ENCODE measurements around the gene RAB40C. TPM values are rescaled to one million over a fixed set of nuclear protein-coding genes. Genes with fewer than 3 reads are reported as not detected.

Gene RAB40C
- total RNA-seq, 8 experiments from 2014 or later: 9.3 to 23.8 (median 17.1) TPM

GRCh38 chr16:674968-675883 lies 85.4 kb downstream of the RAB40C start, which contains the start of gene RHBDL1:
RHBDL1 (plus strand) TSS chr16:675671; CDS start chr16:675791, 120 bp downstream.
- ATAC-seq (replicated peaks in 6 of 8): peak; percentile 4 to 47 (median 32)
- WGBS, 10 experiments: 0% methylated on average over 2 to 4 of the region's 73 CpGs; no CpG with 5 or more reads in 7 of the 10 experiments
- Histone ChIP-seq H3K4me1 (replicated peaks in 1 of 2) (peaks cover 16 to 20% of the 10 kb centered on the region in 2 donors), H3K4me3 (peak within 1 kb of the TSS; percentile 15 to 41 (median 27)), H3K27ac (peak within 1 kb of the TSS in 1 of 2 donors; percentile 82)
- in situ Hi-C loops (cut with MboI; ENCODE audit: low pct_unique_long_range_greater_than_20kb in 2 of 9, low sequenced_read_pairs in 9 of 9, unreplicated experiment in 9 of 9): no loop called here

GRCh38 chr16:675884-676564 lies 86.2 kb downstream of the RAB40C start:
- Histone ChIP-seq H3K27ac (peak overlapping the region in 1 of 2 donors; percentile 82), H3K4me1 (replicated peaks in 1 of 2) (peaks cover 17 to 22% of the 10 kb centered on the region in 2 donors), H3K4me3 (peak overlapping the region; percentile 15 to 41 (median 27))
- 55 to 83% methylated on average over 4 to 6 of the region's 25 CpGs; no CpG with 5 or more reads in 8 of the 10 experiments for WGBS, 10 experiments
- ATAC-seq (replicated peaks in 6 of 8): peak in 1 of 8 experiments; percentile 1
- in situ Hi-C loops (cut with MboI; ENCODE audit: low pct_unique_long_range_greater_than_20kb in 2 of 9, low sequenced_read_pairs in 9 of 9, unreplicated experiment in 9 of 9): no loop called here

- Histone ChIP-seq H3K4me3 (peak overlapping the region in 1 of 5 donors; percentile 41), H3K4me1 (replicated peaks in 1 of 2) (peaks cover 22 to 28% of the 10 kb centered on the region in 2 donors)
These were observed 86.7 kb downstream of the RAB40C start for GRCh38 chr16:676565-676902.

GRCh38 chr16:676913-677312 lies 87.0 kb downstream of the RAB40C start:
- no peak for ATAC-seq (replicated peaks in 6 of 8)
- in situ Hi-C loops (cut with MboI; ENCODE audit: low pct_unique_long_range_greater_than_20kb in 2 of 9, low sequenced_read_pairs in 9 of 9, unreplicated experiment in 9 of 9): no loop called here

More at GRCh38 chr16:676565-676902, 86.7 kb downstream of the RAB40C start:
- in situ Hi-C loops (cut with MboI; ENCODE audit: low pct_unique_long_range_greater_than_20kb in 2 of 9, low sequenced_read_pairs in 9 of 9, unreplicated experiment in 9 of 9): no loop called here
- WGBS, 10 experiments: no CpG with 5 or more reads among the region's 21 CpGs
- H3K27ac ChIP-seq: no peak overlapping the region
- ATAC-seq (replicated peaks in 6 of 8): no peak

GRCh38 chr16:677316-678190 lies 87.7 kb downstream of the RAB40C start:
- in situ Hi-C loops (cut with MboI; ENCODE audit: low pct_unique_long_range_greater_than_20kb in 2 of 9, low sequenced_read_pairs in 9 of 9, unreplicated experiment in 9 of 9): no loop called here
- H3K4me1 ChIP-seq (replicated peaks in 1 of 2): peaks cover 25 to 31% of the 10 kb centered on the region in 2 donors
- no peak overlapping the region for H3K27ac ChIP-seq
- H3K4me3 ChIP-seq: no peak overlapping the region
- ATAC-seq (replicated peaks in 6 of 8): no peak
- 85% methylated on average over 5 of the region's 57 CpGs; no CpG with 5 or more reads in 9 of the 10 experiments for WGBS, 10 experiments

More at GRCh38 chr16:676913-677312, 87.0 kb downstream of the RAB40C start:
- 70 to 96% methylated on average over 2 to 13 of the region's 23 CpGs; no CpG with 5 or more reads in 8 of the 10 experiments for WGBS, 10 experiments
- no peak overlapping the region for H3K4me3 ChIP-seq
- no peak overlapping the region for H3K27ac ChIP-seq
- peaks cover 25 to 31% of the 10 kb centered on the region in 2 donors for H3K4me1 ChIP-seq (replicated peaks in 1 of 2)

GRCh38 chr16:678209-678857 lies 88.5 kb downstream of the RAB40C start:
- no peak for ATAC-seq (replicated peaks in 6 of 8)
- Histone ChIP-seq H3K27ac (peak overlapping the region; percentile 97 to 98), H3K4me3 (no peak overlapping the region), H3K4me1 (replicated peaks in 1 of 2) (peaks cover 32 to 34% of the 10 kb centered on the region in 2 donors)
- in situ Hi-C loops (cut with MboI; ENCODE audit: low pct_unique_long_range_greater_than_20kb in 2 of 9, low sequenced_read_pairs in 9 of 9, unreplicated experiment in 9 of 9): no loop called here
- WGBS, 10 experiments: 20% methylated on average over 3 of the region's 21 CpGs; no CpG with 5 or more reads in 9 of the 10 experiments

Other genes with a start within 250 kb of the RAB40C start
- 10 to 100 TPM; 10.3 to 21.6 (median 15.9) TPM for gene AXIN1, start 237.3 kb upstream of the RAB40C start, total RNA-seq
- gene MRPL28, start 219.5 kb upstream of the RAB40C start, total RNA-seq: 100 to 1,000 TPM in 1 of 8 experiments, 10 to 100 TPM in 7; 57.8 to 117 (median 82.2) TPM
- 10 to 100 TPM; 19.2 to 82.1 (median 25.3) TPM for gene PGAP6, start 208.1 kb upstream of the RAB40C start, total RNA-seq
- 10 to 100 TPM; 24.9 to 88.9 (median 54.0) TPM for gene NME4, start 192.9 kb upstream of the RAB40C start, total RNA-seq
- 10 to 100 TPM in 6 of 8 experiments, 1 to 10 TPM in 2; 7.1 to 24.2 (median 11.8) TPM for gene DECR2, start 188.2 kb upstream of the RAB40C start, total RNA-seq
- gene RAB11FIP3, start 164.4 kb upstream of the RAB40C start, total RNA-seq: 10 to 100 TPM; 13.6 to 32.6 (median 25.2) TPM
- 10 to 100 TPM in 4 of 8 experiments, 1 to 10 TPM in 4; 7.1 to 46.4 (median 12.7) TPM for gene CAPN15, start 62.4 kb upstream of the RAB40C start, total RNA-seq
- under 1 TPM in 5 of 8 experiments, not detected in 3; 0.05 to 0.85 (median 0.24) TPM for gene PRR35, start 29.7 kb upstream of the RAB40C start, total RNA-seq
- gene NHLRC4, start 23.1 kb upstream of the RAB40C start, total RNA-seq: 1 to 10 TPM in 5 of 8 experiments, under 1 TPM in 3; 0.33 to 2.2 (median 1.0) TPM
- 10 to 100 TPM; 17.0 to 56.1 (median 26.0) TPM for gene PIGQ, start 20.1 kb upstream of the RAB40C start, total RNA-seq
- 1 to 10 TPM in 2 of 8 experiments, under 1 TPM in 6; 0.14 to 9.0 (median 0.54) TPM for gene WFIKKN1, start 40.9 kb downstream of the RAB40C start, total RNA-seq
- 10 to 100 TPM; 52.5 to 97.9 (median 66.7) TPM for gene METTL26, start 46.2 kb downstream of the RAB40C start, total RNA-seq
- gene MCRIP2, start 51.8 kb downstream of the RAB40C start, total RNA-seq: 10 to 100 TPM; 10.3 to 58.8 (median 31.3) TPM
- gene WDR90, start 59.3 kb downstream of the RAB40C start, total RNA-seq: 10 to 100 TPM in 7 of 8 experiments, 1 to 10 TPM in 1; 8.0 to 62.4 (median 16.4) TPM
- 100 to 1,000 TPM in 2 of 8 experiments, 10 to 100 TPM in 6; 30.6 to 119 (median 51.7) TPM for gene RHOT2, start 78.1 kb downstream of the RAB40C start, total RNA-seq
- 1 to 10 TPM; 1.0 to 8.5 (median 3.3) TPM for gene RHBDL1, start 85.6 kb downstream of the RAB40C start, total RNA-seq
- 100 to 1,000 TPM in 3 of 8 experiments, 10 to 100 TPM in 5; 39.9 to 144 (median 79.4) TPM for gene STUB1, start 90.3 kb downstream of the RAB40C start, total RNA-seq
- gene JMJD8, start 94.3 kb downstream of the RAB40C start, total RNA-seq: 10 to 100 TPM; 18.1 to 56.4 (median 33.2) TPM
- gene WDR24, start 100.3 kb downstream of the RAB40C start, total RNA-seq: 10 to 100 TPM in 4 of 8 experiments, 1 to 10 TPM in 4; 6.0 to 18.9 (median 11.5) TPM
- 10 to 100 TPM in 3 of 8 experiments, 1 to 10 TPM in 2, under 1 TPM in 3; 0.31 to 13.5 (median 6.3) TPM for gene FBXL16, start 115.7 kb downstream of the RAB40C start, total RNA-seq
- 100 to 1,000 TPM in 2 of 8 experiments, 10 to 100 TPM in 6; 10.1 to 402 (median 34.9) TPM for gene METRN, start 125.1 kb downstream of the RAB40C start, total RNA-seq
- 10 to 100 TPM; 21.6 to 30.5 (median 24.5) TPM for gene ANTKMT, start 131.1 kb downstream of the RAB40C start, total RNA-seq
- gene CCDC78, start 136.4 kb downstream of the RAB40C start, total RNA-seq: 10 to 100 TPM in 1 of 8 experiments, 1 to 10 TPM in 7; 2.7 to 26.1 (median 4.6) TPM
- 10 to 100 TPM in 6 of 8 experiments, 1 to 10 TPM in 2; 6.6 to 36.6 (median 14.2) TPM for gene HAGHL, start 137.0 kb downstream of the RAB40C start, total RNA-seq
- 10 to 100 TPM; 15.0 to 30.5 (median 24.9) TPM for gene CIAO3, start 150.9 kb downstream of the RAB40C start, total RNA-seq
- gene MSLN, start 170.7 kb downstream of the RAB40C start, total RNA-seq: under 1 TPM in 3 of 8 experiments, not detected in 5; 0.23 to 0.63 (median 0.43) TPM
- gene RPUSD1, start 198.3 kb downstream of the RAB40C start, total RNA-seq: 10 to 100 TPM in 7 of 8 experiments, 1 to 10 TPM in 1; 8.7 to 32.7 (median 15.8) TPM
- 10 to 100 TPM in 6 of 8 experiments, 1 to 10 TPM in 2; 2.5 to 41.5 (median 12.4) TPM for gene CHTF18, start 198.6 kb downstream of the RAB40C start, total RNA-seq
- 1 to 10 TPM in 2 of 8 experiments, under 1 TPM in 3, not detected in 3; 0.56 to 2.8 (median 0.85) TPM for gene GNG13, start 210.7 kb downstream of the RAB40C start, total RNA-seq